ENCODE data around the gene UNC13D.

DNA sequence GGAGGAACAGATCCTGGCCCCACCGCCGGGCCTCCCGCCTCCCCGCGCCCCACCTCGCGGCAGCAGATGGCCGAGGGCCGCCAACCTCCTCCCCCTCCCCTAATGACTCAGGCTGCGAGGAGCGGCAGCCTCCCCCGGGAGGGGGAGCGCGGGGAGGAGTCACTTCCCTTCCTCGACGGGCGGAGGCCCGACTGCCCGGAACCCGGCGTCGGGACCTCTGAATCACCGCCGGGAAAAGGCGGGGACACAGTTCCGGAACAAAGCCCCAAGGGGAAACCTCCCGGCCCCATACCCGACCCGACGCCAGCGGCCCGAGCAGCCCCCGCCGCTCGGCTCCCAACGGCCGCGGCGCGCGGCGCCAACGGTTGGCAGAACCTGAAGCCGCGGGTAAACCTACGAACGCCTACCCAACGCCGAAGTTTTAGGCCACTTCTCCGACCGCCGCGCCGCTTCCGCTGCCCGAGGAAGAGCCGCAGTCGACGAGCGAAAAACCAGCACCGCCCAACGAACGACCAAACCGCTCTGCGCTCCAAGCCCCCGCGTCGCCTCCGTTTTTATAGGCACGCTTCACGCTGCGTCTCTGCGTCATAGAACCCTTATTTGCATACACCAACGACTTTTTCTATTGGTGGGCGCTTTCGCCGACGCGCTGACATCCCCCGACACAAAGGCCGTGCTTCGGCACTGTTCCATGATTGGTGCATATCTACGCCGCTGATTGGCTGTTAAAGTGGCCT is 64.8 kb downstream of the UNC13D start:
- TF ChIP-seq, protein P1, sequence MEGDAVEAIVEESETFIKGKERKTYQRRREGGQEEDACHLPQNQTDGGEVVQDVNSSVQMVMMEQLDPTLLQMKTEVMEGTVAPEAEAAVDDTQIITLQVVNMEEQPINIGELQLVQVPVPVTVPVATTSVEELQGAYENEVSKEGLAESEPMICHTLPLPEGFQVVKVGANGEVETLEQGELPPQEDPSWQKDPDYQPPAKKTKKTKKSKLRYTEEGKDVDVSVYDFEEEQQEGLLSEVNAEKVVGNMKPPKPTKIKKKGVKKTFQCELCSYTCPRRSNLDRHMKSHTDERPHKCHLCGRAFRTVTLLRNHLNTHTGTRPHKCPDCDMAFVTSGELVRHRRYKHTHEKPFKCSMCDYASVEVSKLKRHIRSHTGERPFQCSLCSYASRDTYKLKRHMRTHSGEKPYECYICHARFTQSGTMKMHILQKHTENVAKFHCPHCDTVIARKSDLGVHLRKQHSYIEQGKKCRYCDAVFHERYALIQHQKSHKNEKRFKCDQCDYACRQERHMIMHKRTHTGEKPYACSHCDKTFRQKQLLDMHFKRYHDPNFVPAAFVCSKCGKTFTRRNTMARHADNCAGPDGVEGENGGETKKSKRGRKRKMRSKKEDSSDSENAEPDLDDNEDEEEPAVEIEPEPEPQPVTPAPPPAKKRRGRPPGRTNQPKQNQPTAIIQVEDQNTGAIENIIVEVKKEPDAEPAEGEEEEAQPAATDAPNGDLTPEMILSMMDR (IDR thresholded peaks at IDR 0.05), result peak in 3 of 12 donors; percentile 11 to 26 (median 16)
- peak; percentile 100 for TF ChIP-seq POLR2A (IDR thresholded peaks at IDR 0.05)

Data from heart left ventricle (tissue), 13 donors.